Measurements from ENCODE around the gene PSMA7. TPM values are rescaled to one million over a fixed set of nuclear protein-coding genes. Genes with fewer than 3 reads are reported as not detected.

Gene PSMA7
- total RNA-seq, 4 donors from 2014 or later = 632 to 1,338 (median 1,003) TPM

DNA sequence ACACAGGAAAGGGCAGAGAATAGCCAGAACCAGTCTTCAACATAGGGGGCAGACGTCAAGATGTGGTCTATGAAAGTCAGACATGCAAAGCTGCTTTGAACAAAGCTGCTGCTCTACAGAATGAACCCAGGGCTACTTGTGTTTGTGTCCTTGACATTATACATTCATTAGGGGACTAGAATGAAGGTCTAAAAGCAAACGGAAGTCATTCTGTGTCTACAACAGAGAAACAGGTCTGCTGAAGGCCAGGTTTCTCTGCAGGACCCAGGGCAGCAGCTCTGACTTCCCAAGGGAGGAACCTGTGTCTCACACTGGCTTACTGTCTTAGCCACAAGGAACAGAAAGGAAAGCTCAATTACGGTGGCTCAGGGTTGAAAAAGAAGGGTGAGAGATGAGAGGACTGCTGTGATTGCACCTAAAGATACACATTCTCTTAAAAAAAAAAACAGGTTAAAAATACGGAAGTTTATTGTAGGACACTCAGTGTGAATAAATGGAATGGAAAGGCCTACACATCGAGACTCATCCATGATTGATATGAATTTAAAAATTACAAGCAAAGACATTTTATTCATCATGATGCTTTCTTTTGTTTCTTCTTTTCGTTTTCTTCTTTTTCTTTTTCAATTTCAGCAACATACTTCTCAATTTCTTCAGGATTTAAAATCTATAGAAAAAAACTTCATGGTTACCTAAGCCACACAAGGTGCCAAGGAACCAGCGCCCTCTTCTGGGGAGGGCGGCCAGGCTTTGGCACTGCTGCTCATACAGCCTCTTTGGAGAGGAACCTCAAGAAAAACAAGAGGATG is 6.7 kb downstream of the PSMA7 start:
- no peaks in the 10 kb centered on the region for H3K9me3 ChIP-seq
- no peak overlapping the region for H3K4me3 ChIP-seq
- intact Hi-C loops (cut with DNase I; ENCODE audit: low total_unique reads) (no loop called here), in situ Hi-C loops (cut with MboI; ENCODE audit: low sequenced_read_pairs in 4 of 4) (loop anchor here in 2 of 4 donors (25.0 kb wide), 1 partner anchor 124 kb away; no protein-coding TSS in a partner anchor)
- H3K27ac ChIP-seq = peak overlapping the region; percentile 91 to 96 (median 95)
- H3K36me3 ChIP-seq = peaks cover 5 to 73% of the 10 kb centered on the region in 2 donors
- no peaks in the 10 kb centered on the region for H3K27me3 ChIP-seq
- DNase-seq = peak in 1 of 2 donors; percentile 66
- TF ChIP-seq POLR2A (IDR thresholded peaks at IDR 0.05) = no peak
- TF ChIP-seq, protein P1, sequence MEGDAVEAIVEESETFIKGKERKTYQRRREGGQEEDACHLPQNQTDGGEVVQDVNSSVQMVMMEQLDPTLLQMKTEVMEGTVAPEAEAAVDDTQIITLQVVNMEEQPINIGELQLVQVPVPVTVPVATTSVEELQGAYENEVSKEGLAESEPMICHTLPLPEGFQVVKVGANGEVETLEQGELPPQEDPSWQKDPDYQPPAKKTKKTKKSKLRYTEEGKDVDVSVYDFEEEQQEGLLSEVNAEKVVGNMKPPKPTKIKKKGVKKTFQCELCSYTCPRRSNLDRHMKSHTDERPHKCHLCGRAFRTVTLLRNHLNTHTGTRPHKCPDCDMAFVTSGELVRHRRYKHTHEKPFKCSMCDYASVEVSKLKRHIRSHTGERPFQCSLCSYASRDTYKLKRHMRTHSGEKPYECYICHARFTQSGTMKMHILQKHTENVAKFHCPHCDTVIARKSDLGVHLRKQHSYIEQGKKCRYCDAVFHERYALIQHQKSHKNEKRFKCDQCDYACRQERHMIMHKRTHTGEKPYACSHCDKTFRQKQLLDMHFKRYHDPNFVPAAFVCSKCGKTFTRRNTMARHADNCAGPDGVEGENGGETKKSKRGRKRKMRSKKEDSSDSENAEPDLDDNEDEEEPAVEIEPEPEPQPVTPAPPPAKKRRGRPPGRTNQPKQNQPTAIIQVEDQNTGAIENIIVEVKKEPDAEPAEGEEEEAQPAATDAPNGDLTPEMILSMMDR (IDR thresholded peaks at IDR 0.05 in 4 of 5, conservative IDR thresholded peaks at IDR 0.05 in 1 of 5) = peak; percentile 60 to 81 (median 77)
- no peak for ATAC-seq
- H3K4me1 ChIP-seq = peaks cover 41 to 52% of the 10 kb centered on the region in 2 donors

DNA sequence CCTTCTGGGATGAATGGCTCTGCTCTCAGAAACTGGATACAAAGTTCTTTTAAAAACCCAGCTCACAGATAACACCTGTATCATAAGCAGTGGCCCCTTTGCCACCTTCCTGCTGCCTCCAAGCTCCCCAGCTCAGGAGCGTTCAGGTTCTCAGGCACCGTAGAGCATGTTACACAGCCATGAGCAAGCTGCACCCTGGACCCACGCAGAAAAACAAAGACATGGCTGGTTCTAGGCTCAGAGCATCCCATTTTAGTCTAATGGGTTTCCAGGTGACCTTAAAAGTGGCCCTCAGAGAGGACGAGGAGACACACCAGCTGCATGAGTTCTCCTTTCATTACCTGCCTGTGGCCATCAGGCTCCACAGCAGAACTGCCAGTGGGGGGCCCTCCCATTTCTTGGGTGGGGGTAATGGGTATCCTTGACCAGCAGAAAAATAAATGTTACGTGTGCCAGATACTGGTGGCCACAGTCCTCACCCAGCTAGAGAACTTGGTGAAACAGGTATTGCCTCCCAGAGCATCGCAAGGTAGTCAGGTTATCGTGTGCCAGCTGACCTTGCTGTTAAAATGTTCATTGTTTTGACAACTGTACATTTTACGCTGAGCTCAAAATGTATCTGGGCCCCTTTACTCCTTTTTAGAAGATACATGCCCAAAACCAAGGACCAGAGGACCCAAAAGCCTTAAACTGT is 7.5 kb downstream of the PSMA7 start:
- peaks cover 5 to 80% of the 10 kb centered on the region in 2 donors for H3K36me3 ChIP-seq
- H3K27ac ChIP-seq = peak overlapping the region; percentile 54 to 96 (median 93)
- ATAC-seq (no peak), DNase-seq (no peak)
- TF ChIP-seq, protein P1 (IDR thresholded peaks at IDR 0.05 in 4 of 5, conservative IDR thresholded peaks at IDR 0.05 in 1 of 5) = no peak
- TF ChIP-seq POLR2A (IDR thresholded peaks at IDR 0.05) = no peak
- H3K9me3 ChIP-seq = no peaks in the 10 kb centered on the region
- H3K4me1 ChIP-seq = peaks cover 33 to 44% of the 10 kb centered on the region in 2 donors
- in situ Hi-C loops (cut with MboI; ENCODE audit: low sequenced_read_pairs in 4 of 4) = loop anchor here in 2 of 4 donors (25.0 kb wide), 1 partner anchor 123 kb away; no protein-coding TSS in a partner anchor
- intact Hi-C loops (cut with DNase I; ENCODE audit: low total_unique reads) = no loop called here
- H3K4me3 ChIP-seq = no peak overlapping the region
- H3K27me3 ChIP-seq = no peaks in the 10 kb centered on the region

DNA sequence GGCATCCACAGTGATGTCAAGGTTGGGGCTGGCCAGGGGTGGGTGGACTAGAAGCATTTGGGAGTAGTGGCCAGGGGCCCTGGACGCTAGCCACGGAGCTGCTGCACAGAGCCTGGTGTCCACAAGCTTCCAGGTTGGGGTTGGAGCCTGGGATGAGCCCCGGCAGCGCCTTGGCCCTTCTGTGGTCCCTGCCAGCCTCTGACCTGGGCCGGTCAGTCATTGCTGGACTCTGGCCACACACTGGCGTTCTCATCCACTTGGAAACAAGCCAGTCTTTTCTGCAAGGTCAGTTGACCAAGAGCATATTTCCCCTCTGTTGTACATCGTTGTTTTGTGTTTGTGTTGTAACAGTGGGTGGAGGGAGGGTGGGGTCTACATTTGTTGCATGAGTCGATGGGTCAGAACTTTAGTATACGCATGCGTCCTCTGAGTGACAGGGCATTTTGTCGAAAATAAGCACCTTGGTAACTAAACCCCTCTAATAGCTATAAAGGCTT is 8.4 kb downstream of the PSMA7 start:
- Histone ChIP-seq H3K4me3 (no peak overlapping the region), H3K27me3 (no peaks in the 10 kb centered on the region), H3K4me1 (peaks cover 24 to 35% of the 10 kb centered on the region in 2 donors), H3K27ac (peak overlapping the region; percentile 54 to 96 (median 93)), H3K9me3 (no peaks in the 10 kb centered on the region), H3K36me3 (peaks cover 5 to 82% of the 10 kb centered on the region in 2 donors)
- intact Hi-C loops (cut with DNase I; ENCODE audit: low total_unique reads) = loop anchor here (1.0 kb wide), 1 partner anchor 11 kb away; no protein-coding TSS in a partner anchor
- DNase-seq (peak; percentile 28 to 79), ATAC-seq (peak; percentile 64 to 71)
- in situ Hi-C loops (cut with MboI; ENCODE audit: low sequenced_read_pairs in 4 of 4) = loop anchor here in 2 of 4 donors (25.0 kb wide), 1 partner anchor 122 kb away; no protein-coding TSS in a partner anchor
- TF ChIP-seq POLR2A (IDR thresholded peaks at IDR 0.05) = peak in 1 of 2 donors; percentile 20
- TF ChIP-seq, protein P1 (IDR thresholded peaks at IDR 0.05 in 4 of 5, conservative IDR thresholded peaks at IDR 0.05 in 1 of 5) = no peak

DNA sequence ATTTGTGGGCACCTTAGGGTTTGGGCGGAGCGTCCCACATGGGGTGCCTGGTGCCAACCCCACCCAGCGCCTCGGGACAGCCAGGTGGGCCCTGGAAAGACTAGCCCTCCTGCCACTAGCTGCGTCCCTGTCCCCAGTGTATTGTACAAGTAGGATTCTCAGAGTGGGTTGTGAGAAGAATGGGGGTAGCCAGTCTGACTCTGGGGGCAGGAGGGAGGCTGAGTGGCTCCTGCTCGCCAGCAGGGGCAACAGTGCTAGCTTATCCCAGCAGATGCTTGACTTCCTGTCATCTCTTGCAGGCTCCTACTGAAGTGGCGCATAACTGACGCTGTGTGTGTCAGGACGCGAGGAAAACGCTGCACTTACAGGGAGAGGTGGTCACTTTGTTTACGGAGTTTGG is 9.3 kb downstream of the PSMA7 start:
- Histone ChIP-seq H3K4me1 (peaks cover 20 to 28% of the 10 kb centered on the region in 2 donors), H3K4me3 (no peak overlapping the region), H3K36me3 (peaks cover under 1 to 82% of the 10 kb centered on the region in 2 donors), H3K27me3 (no peaks in the 10 kb centered on the region), H3K27ac (peak overlapping the region; percentile 54 to 96 (median 93)), H3K9me3 (no peaks in the 10 kb centered on the region)
- no peak for TF ChIP-seq POLR2A (IDR thresholded peaks at IDR 0.05)
- TF ChIP-seq, protein P1 (IDR thresholded peaks at IDR 0.05 in 4 of 5, conservative IDR thresholded peaks at IDR 0.05 in 1 of 5) = peak in 2 of 5 experiments; percentile 11 to 19
- no peak for ATAC-seq
- in situ Hi-C loops (cut with MboI; ENCODE audit: low sequenced_read_pairs in 4 of 4) = loop anchor here in 2 of 4 donors (25.0 kb wide), 1 partner anchor 122 kb away; no protein-coding TSS in a partner anchor
- DNase-seq = no peak
- intact Hi-C loops (cut with DNase I; ENCODE audit: low total_unique reads) = loop anchor here (1.0 kb wide), 1 partner anchor 11 kb away; no protein-coding TSS in a partner anchor

Data from gastrocnemius medialis (tissue), 4 donors.